Daoy (cell line): ENCODE data around the gene TNNI2. TPM values are rescaled to one million over a fixed set of nuclear protein-coding genes. Genes with fewer than 3 reads are reported as not detected.

Experiments used
- DNase-seq: peaks from one replicate; pipeline ENCODE4 v3.0.0-alpha.2; 2015; ENCODE audit warnings: low read depth
- total RNA-seq: library from RNA; depleted of rRNA; stranded (reverse); fragments of >200 nt; shearing (Covaris generic); gene quantifications from 2 replicates; pipeline ENCODE4 v1.2.3, GENCODE V29; 2014

TNNI2 gene
- total RNA-seq, 1 experiment from 2014 or later, result not detected

GRCh38 chr11:1834779-1835670, 3.8 kb upstream of the TNNI2 start, which contains the start of gene SYT8:
Gene SYT8, plus strand, starts transcription at chr11:1834990. Its CDS starts 116 bp downstream, at chr11:1835106.
- DNase-seq, result no peak

GRCh38 chr11:1835671-1836010, 3.1 kb upstream of the TNNI2 start:
- no peak for DNase-seq

GRCh38 chr11:1836011-1836945, 2.5 kb upstream of the TNNI2 start:
- DNase-seq, result no peak

- DNase-seq, result peak; percentile 72
These were observed 1.4 kb upstream of the TNNI2 start for GRCh38 chr11:1837171-1838076.

- no peak for DNase-seq
These were observed 730 bp upstream of the TNNI2 start for GRCh38 chr11:1838077-1838425.

- DNase-seq, result no peak
These were observed 583 bp downstream of the TNNI2 start for GRCh38 chr11:1839204-1839923.

GRCh38 chr11:1839924-1840779, 1.4 kb downstream of the TNNI2 start:
- no peak for DNase-seq

GRCh38 chr11:1840780-1841480, 2.1 kb downstream of the TNNI2 start:
- DNase-seq, result no peak

GRCh38 chr11:1841511-1842148, 2.8 kb downstream of the TNNI2 start:
- DNase-seq, result no peak

- DNase-seq, result no peak
These were observed 3.6 kb downstream of the TNNI2 start for GRCh38 chr11:1842149-1843097.

- DNase-seq, result no peak
These were observed 4.3 kb downstream of the TNNI2 start for GRCh38 chr11:1843098-1843473.

- DNase-seq, result no peak
These were observed 5.0 kb downstream of the TNNI2 start for GRCh38 chr11:1843796-1844195.

GRCh38 chr11:1844221-1845094, 5.7 kb downstream of the TNNI2 start:
- DNase-seq, result peak; percentile 29

- DNase-seq, result no peak
These were observed 6.3 kb downstream of the TNNI2 start for GRCh38 chr11:1845095-1845429.

GRCh38 chr11:1845561-1846452, 7.0 kb downstream of the TNNI2 start:
- DNase-seq, result no peak

GRCh38 chr11:1846453-1846932, 7.7 kb downstream of the TNNI2 start:
- no peak for DNase-seq
